HFF-Myc (cell line): ENCODE measurements around the gene PTDSS2.

Source experiments
- DNase-seq: peaks from one replicate; pipeline ENCODE4 v3.0.0-alpha.2; 2011; ENCODE audit warnings: low read depth; ENCODE audit errors: extremely low read depth
- H3K4me3 ChIP-seq: replicated peaks from 2 replicates; pipeline ENCODE4 v1.5.1; 2011; ENCODE audit warnings: low read depth, mild to moderate bottlenecking, control low read depth, low read length
- TF ChIP-seq, protein P1 (sequence below): IDR thresholded peaks from 2 replicates; pipeline ENCODE4 v1.5.1; 2012; ENCODE audit warnings: mild to moderate bottlenecking, low read depth, low read length, control low read depth; ENCODE audit errors: missing control alignments

PTDSS2 gene

DNA sequence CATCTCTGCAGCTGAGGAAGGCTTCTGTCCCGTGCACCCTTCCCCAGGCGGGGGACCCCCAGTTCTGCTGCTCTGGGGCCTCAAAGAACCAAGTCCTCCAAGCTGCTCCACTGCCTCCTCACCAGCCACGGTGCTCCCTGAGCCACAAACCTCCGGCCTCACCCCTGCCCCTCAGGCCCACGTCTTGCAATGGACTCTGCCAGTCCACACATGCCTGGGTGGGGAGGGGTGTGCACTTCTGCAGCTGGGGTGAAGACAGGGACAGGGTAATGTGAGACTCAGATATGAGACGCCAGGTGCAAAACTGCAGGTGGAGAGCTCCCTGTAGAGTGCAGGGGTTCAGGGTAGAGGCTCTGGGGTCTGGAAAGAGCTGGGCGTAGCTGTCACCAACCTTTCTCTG lies 3.2 kb upstream of the PTDSS2 start:
- DNase-seq, result no peak
- TF ChIP-seq, protein P1, sequence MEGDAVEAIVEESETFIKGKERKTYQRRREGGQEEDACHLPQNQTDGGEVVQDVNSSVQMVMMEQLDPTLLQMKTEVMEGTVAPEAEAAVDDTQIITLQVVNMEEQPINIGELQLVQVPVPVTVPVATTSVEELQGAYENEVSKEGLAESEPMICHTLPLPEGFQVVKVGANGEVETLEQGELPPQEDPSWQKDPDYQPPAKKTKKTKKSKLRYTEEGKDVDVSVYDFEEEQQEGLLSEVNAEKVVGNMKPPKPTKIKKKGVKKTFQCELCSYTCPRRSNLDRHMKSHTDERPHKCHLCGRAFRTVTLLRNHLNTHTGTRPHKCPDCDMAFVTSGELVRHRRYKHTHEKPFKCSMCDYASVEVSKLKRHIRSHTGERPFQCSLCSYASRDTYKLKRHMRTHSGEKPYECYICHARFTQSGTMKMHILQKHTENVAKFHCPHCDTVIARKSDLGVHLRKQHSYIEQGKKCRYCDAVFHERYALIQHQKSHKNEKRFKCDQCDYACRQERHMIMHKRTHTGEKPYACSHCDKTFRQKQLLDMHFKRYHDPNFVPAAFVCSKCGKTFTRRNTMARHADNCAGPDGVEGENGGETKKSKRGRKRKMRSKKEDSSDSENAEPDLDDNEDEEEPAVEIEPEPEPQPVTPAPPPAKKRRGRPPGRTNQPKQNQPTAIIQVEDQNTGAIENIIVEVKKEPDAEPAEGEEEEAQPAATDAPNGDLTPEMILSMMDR, result no peak

DNA sequence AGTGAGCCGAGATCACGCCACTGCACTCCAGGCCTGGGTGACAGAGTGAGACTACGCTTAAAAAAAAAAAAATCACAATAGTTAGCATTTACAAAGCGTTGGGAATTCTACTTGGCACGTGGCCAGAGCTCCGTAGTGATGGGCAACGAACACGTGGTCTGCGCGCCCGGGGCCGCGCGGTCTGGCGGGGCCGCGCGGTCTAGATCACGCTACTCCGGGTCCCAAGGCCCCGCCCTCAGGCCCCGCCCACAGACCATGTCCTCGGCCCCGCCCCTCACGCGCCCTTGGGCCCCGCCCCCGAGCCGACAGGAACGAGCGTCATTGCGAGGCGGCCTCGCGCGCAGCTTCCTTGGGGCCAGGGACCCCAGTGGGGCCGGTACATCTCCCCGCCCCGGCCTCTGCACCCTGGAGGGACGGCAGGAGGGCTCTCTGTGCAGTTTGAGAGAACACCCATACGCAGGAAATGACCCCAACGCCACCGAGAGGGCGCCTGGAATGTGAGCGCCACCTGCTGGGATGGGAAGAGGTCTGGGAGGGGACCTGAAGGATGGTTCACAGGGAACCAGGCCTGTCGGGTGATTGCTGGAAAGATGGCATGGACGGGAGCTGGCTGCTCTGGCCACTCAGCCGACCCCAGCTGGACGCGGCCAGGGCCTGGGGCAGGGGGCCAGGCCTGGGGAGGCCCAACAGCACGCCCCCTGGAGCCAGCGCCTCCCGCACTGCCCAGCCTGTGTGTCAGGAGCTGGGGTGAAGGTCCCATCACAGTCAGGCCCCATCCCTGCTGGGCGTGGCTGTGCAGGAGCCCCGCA lies 2.0 kb upstream of the PTDSS2 start:
- DNase-seq, result peak; percentile 73
- TF ChIP-seq, protein P1, result peak; percentile 81
- H3K4me3 ChIP-seq, result peak overlapping the region; percentile 49

More for the DNA sequence above, 3.2 kb upstream of the PTDSS2 start:
- no peak overlapping the region for H3K4me3 ChIP-seq

DNA sequence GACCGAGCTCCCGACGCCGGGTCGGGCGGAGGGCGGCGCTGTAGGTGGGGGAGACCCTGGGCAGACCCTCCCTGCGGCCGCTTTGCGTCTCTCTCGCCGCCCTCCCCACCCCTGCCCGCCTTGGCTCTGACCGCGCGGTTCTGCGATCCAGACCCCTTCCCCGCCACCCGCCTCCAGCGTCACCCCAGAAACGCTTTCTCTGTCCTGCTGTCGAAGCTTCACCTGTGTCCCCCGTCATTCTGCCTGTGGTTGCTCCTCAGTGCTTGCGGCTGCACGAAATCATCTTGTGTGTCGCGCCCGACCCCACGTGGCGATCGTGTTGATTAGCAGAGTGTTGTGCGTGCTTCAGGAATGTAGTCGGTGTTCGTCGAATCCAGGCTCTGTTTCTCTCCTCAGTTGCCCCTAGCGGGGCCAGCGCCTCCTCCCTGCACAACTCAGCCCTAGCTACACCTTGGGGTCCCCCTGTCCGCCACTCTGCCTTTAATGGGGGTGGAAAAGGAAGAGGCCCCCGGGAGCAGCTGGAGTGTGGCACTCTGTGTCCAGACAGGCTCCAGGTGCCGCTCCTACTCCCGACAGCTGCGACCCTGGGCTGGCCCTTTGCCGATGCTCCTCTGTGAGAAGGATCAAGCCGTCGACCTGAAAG lies 851 bp downstream of the PTDSS2 start:
- H3K4me3 ChIP-seq, result peak overlapping the region; percentile 67
- DNase-seq, result no peak
- TF ChIP-seq, protein P1, result no peak

DNA sequence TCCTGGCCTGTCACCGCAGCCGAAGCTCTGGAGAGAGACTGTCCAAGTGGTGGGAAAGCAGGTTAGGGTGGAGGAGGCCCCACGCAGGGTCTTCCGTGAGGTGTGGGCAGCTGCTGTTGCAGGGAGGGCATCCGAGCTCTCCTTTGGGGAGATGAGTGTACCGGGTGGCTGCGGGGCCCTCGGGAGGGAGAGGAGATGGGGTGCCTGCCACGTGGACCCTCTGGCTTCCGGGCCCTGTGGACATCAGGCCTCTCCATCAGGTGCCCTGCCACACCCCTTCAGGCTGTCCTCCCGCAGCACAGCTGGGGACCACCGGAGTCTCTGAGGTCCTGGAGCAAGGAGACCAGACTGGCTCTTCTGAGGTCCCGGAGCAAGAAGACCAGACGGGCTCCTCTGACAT lies 1.7 kb downstream of the PTDSS2 start:
- DNase-seq, result no peak
- TF ChIP-seq, protein P1, result no peak
- H3K4me3 ChIP-seq, result peak overlapping the region; percentile 67

DNA sequence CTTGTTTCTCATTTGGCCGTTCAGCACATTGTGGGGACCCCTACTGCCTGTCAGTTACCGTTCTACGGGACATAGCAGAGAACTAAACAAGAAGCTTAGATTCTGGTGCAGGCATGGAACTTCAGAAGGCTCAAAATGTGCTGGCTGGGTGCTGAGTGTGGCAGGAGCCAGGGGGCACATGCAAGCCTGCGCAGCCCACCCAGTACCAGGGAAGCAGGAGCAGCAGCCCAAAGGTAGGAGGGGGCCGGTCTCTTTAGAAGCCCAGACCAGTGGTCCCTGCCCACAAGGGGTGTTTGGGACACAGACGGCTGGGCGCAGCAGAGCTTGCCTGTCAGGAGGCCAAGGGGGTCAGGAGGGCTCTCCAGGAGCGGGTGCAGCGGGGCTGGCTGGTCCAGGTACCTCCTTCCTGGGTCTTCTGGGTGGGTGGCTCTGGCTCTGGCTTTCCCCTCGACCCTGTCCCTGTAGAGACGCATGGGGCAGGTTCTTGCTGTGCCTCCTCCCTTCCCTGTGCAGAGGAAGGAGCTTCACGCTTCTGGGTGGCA lies 2.2 kb downstream of the PTDSS2 start:
- TF ChIP-seq, protein P1, result no peak
- DNase-seq, result no peak
- peak overlapping the region; percentile 67 for H3K4me3 ChIP-seq

DNA sequence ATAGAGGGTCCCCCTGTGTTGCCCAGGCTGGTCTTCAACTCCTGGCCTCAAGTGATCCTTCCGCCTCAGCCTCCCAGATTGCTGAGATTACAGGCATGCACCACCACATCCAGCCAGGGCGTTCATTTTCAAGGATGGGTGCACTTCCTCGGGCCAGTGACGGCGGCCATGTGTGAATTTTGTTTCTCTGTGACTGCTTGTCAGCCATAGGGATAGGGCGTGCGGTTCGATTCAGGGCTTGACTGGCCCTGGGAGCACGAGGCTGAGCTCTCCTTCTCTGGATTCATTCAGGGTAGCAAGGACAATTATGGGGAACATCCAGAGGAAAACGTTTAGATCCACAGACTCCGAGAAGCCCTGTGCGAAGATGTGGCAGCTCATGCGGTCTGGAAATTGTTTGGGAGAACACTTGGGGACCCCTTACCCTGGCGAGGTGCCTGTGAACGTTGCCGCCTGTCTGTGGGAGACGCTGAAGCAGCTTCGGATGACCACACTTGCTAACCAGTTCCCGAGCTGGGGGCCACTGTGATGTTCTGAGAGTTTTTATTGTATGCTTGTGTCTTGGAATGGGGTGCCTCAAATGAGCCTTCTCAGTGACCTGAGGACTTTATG lies 2.9 kb downstream of the PTDSS2 start:
- no peak overlapping the region for H3K4me3 ChIP-seq
- no peak for DNase-seq
- TF ChIP-seq, protein P1, result no peak
